IPS-NIHi11 (cell line): ENCODE data around the gene CDC73.
"Not testable (repeated sequence)": the region's sequence is repeated elsewhere in the genome, so short reads cannot be mapped to it uniquely, and the experiment has no call there.

Experiments used
- DNase-seq: peaks from one replicate; pipeline ENCODE4 v3.0.0; 2012; ENCODE audit warnings: mixed read lengths, low spot score

CDC73 gene

GRCh38 chr1:193288548-193289080 lies 166.8 kb downstream of the CDC73 start:
- not testable (repeated sequence) for DNase-seq

DNA sequence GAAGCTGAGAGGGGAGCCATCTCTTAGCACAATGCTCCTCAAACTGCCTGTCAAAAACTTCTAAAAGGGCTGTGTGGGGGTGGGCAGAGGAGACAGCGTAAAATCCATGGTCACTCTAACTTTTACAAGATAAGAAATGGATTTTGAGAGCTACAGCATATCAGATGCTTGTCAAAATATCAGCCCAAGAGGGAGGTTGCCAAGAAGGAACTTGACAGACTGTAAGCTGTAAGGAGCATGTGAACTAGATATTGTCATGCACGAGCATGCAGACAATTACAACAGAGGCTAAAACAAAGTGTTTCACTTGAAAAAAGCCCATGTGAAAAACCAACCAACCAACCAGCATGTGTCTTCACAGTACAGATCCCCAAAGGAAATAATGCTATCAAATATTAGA lies 171.9 kb downstream of the CDC73 start:
- no peak for DNase-seq

DNA sequence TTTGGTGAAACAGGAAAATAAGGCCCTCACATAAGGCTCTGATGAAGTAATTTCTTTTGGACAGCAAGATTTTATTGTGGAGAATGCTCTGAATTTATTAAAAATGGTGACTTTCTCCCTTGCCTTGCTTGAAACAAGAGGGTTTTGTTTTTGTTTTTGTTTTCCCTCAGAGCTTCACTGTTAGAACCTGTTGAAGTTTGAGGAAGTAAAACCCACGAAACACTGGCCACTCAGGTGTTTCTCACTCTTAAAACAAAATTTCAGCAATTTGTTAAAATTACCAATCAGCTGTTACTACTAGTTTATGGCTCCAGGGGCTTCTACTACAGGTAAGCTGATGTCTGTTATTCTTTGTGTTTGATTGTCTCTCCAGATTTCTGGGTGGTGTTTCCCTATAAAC lies 177.2 kb downstream of the CDC73 start:
- no peak for DNase-seq

DNA sequence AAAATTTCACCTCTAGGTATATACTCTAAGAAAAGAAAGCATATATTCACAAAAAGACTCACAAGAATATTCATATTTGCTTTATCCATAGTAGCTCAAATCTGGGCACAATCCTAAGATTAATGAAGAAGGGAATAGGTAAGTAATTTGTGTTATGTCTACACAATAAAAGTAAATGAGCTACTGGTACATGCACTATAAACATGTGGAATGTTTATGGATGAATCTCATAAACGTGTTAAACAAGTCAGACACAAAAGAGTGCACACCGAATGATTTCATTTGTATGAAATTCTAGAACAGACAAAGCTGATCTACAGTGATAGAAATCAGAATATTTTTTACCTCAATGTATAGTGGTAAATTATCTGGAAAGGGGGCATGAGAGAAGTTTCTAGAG lies 179.9 kb downstream of the CDC73 start:
- DNase-seq = no peak

GRCh38 chr1:193303849-193304248 lies 182.0 kb downstream of the CDC73 start:
- no peak for DNase-seq
